ENCODE results near the gene ZNF511.

DNA sequence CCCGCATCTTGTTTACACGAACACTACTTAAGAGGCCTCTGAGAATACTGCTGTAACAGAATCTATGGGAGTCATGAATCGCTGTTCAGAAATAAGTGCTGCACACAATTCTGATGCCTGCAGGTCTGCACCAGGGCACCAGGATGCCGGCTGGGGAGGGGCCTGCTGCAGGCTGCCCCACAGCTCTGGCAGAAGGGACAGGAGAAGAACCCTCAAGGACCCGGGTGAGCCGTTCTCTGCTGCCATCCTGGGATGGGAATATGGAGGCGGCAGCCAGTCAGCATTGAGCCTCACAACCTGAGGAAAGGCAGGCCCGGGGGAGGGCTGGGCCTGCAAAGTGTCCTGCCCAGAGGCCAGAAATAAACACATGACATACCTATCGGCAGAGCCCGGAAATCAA lies 11.2 kb upstream of the ZNF511 start:
- TF ChIP-seq TCF12 (IDR thresholded peaks at IDR 0.05; ENCODE audit: low read depth) (no peak), TAF1 (IDR thresholded peaks at IDR 0.05; ENCODE audit: low read depth) (no peak), TEAD4 (IDR thresholded peaks at IDR 0.05) (no peak), EGR1 (IDR thresholded peaks at IDR 0.05) (no peak), EP300 (IDR thresholded peaks at IDR 0.05; ENCODE audit: borderline replicate concordance) (no peak), RAD21 (IDR thresholded peaks at IDR 0.05; ENCODE audit: low read depth) (no peak), YY1 (IDR thresholded peaks at IDR 0.05; ENCODE audit: low read depth) (no peak), NFIC (IDR thresholded peaks at IDR 0.05) (no peak)
- TF ChIP-seq, protein P1, sequence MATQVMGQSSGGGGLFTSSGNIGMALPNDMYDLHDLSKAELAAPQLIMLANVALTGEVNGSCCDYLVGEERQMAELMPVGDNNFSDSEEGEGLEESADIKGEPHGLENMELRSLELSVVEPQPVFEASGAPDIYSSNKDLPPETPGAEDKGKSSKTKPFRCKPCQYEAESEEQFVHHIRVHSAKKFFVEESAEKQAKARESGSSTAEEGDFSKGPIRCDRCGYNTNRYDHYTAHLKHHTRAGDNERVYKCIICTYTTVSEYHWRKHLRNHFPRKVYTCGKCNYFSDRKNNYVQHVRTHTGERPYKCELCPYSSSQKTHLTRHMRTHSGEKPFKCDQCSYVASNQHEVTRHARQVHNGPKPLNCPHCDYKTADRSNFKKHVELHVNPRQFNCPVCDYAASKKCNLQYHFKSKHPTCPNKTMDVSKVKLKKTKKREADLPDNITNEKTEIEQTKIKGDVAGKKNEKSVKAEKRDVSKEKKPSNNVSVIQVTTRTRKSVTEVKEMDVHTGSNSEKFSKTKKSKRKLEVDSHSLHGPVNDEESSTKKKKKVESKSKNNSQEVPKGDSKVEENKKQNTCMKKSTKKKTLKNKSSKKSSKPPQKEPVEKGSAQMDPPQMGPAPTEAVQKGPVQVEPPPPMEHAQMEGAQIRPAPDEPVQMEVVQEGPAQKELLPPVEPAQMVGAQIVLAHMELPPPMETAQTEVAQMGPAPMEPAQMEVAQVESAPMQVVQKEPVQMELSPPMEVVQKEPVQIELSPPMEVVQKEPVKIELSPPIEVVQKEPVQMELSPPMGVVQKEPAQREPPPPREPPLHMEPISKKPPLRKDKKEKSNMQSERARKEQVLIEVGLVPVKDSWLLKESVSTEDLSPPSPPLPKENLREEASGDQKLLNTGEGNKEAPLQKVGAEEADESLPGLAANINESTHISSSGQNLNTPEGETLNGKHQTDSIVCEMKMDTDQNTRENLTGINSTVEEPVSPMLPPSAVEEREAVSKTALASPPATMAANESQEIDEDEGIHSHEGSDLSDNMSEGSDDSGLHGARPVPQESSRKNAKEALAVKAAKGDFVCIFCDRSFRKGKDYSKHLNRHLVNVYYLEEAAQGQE (IDR thresholded peaks at IDR 0.05; ENCODE audit: low read depth): no peak
- TF ChIP-seq, protein P2, sequence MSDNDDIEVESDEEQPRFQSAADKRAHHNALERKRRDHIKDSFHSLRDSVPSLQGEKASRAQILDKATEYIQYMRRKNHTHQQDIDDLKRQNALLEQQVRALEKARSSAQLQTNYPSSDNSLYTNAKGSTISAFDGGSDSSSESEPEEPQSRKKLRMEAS (IDR thresholded peaks at IDR 0.05): no peak
